IPS-NIHi7 (cell line): ENCODE results near the gene ANKRD20A1.
"Not testable (repeated sequence)": the region's sequence is repeated elsewhere in the genome, so short reads cannot be mapped to it uniquely, and the experiment has no call there.

Experiments used
- DNase-seq: peaks from one replicate; pipeline ENCODE4 v3.0.0; 2012; ENCODE audit warnings: mixed read lengths; ENCODE audit errors: extremely low spot score

ANKRD20A1 gene

DNA sequence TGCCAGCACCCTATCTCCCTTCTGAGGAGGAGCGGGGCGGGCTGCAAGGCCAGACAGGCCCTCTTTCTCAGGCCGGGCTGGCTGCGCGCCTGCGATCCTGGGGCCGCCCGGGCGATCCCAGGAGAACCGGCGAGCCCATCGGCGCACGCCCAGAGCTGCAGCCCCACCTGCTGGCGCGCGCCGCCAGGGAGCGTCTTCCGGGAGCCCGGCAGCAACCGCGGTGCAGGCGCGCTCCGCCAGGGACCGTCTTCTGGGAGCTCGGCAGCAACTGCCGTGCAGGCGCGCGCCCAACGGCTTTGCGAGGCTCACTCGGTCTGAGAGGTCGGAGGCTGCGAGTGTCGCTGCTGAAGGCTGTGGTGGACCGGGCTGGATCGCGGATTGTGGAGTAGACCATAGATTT lies at the start of gene ANKRD20A1:
Gene ANKRD20A1 (plus strand): TSS at position 61 of the 400 bp plus-strand sequence. CDS start 496 bp downstream, outside the sequence.
- DNase-seq, result not testable (repeated sequence)

DNA sequence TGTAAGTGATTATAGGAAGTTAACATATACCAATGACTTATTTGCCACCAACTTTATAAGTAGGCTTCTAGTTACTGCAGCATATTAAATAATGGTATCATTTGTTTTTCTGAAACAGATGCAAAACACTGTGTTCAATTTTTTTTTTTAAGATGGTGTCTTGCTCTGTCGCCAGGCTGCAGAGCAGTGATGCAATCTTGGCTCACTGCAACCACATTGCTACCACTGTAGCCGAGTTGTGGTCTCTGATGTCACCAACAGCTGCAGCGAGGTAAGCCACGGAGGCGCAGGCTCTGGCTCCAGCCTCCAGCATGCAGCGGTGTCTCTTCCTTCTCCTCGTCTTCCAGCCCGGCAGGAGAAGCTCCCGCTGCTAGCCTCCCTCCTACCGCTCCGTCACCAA lies 26.6 kb upstream of the ANKRD20A1 start:
- not testable (repeated sequence) for DNase-seq
